Pulmonary artery endothelial cell (primary cell): Measurements from ENCODE around the gene NISCH. TPM values are rescaled to one million over a fixed set of nuclear protein-coding genes. Genes with fewer than 3 reads are reported as not detected.

ENCODE experiments used
- DNase-seq: peaks from one replicate; pipeline ENCODE4 v3.0.0-alpha.2; 2011; ENCODE audit warnings: low read depth, low spot score
- total RNA-seq: library from RNA; depleted of rRNA; stranded (reverse); fragments of >200 nt; gene quantifications from 2 replicates; pipeline ENCODE4 v1.2.3, GENCODE V29; 2014

The NISCH gene
- total RNA-seq, 1 donor from 2014 or later = 57.2 TPM

GRCh38 chr3:52435246-52436101, 19.9 kb upstream of the NISCH start:
- no peak for DNase-seq

- no peak for DNase-seq
Observed at GRCh38 chr3:52436500-52437149, 18.8 kb upstream of the NISCH start.

DNA sequence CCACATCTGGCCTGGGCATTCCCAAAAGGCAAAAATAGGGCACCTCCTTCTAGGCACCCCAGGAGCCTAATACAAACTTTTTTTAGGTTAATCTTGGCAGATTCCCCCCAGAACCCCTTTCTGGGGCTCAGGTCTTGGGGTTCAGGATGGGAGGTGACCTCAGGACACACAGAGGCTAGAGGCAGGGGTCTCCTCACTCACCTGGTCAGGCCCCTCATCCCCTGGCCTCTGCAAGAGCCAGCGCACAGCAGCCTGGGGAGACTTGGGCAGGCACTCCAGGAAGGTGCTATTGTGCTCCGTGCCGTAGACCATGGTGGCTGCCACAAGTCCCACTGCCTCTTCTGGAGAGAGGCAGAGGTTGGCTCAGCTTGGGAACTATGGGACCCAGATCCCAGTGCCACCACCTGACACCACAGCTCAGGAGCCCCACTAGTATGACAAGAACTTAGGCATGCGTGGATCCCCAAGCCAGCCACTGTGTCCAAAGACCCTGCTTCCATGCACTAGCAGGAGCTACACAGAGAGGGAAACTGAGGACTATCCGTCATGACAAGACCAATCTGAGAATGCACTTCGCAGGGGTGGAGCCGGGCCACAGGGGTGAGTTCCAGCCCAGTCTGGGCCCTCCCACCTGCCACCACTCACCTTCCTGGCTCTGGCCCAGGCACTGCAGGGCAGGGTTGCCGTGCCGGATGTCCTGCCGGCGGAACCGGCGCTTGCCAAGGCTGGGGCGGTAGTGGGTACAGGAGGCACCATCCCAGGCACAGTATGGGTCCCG, 17.9 kb upstream of the NISCH start:
- DNase-seq = no peak

DNA sequence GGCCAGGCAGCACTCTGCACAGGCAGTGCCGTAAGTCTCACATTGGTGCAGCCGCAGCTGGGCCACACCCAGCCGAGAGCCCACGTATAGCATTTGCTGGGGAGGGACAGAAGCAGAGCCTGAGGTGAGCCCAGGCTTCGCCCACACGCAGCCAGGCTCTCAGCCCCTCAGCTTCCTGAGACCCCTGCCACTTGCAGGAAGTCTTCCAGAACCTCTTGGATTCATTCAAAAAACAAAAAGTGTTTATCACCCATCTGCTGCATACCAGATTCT, 17.4 kb upstream of the NISCH start:
- no peak for DNase-seq

- no peak for DNase-seq
Observed at GRCh38 chr3:52438579-52439425, 16.6 kb upstream of the NISCH start.

DNA sequence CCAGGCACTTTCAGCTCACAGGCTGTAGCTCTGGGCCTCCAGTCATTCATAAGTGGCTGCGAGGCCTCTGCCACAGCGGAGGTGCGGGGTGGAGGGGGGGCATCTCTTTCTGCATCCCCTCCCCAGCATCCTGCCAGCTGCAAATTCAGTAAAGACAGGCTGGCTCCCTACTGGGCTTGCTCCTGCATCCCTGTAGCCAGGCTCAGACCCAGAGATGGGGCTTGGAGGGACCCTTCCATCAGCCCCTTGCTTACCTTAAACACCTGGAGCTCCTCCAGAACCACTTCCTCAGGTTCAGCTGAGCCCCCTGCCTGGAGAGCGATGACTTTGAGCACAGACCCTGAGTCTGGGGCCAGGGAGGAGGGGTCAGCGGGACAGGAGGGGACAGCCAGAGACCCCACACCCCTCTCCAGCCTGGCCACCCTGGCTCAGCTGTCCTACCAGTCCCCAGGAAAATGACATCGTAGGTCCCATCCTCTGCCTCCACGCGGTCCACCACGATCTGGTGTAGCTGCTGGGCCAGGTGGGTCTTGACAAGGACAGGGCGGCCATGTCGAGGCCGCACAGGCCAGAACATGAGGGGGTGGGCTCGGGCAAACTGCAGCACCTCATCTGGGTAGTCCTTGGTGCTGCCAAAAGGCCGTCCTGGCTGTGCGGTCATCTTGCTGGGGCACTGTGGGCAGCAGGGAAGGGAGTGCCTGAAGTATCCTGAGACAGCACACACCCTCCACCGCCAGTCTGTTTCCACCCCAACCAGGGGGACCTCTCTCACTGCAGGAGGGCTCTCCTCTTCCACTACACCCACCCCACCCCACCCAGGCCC, 15.8 kb upstream of the NISCH start:
- no peak for DNase-seq

DNA sequence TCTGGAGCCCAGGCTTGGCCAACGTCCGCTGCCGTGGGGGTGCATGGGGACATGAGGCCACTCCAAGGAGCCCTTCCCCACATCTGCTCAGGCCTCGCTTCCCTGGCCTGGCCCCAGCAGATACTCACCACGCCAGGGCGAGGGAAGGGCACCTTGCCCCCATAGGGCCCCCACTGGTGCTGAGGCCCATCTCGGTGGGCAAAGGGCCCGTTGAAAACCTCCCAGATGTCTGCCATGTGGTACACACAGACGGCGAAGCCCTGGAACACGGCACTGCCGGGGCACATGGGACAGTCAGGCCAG, 15.2 kb upstream of the NISCH start:
- no peak for DNase-seq

DNA sequence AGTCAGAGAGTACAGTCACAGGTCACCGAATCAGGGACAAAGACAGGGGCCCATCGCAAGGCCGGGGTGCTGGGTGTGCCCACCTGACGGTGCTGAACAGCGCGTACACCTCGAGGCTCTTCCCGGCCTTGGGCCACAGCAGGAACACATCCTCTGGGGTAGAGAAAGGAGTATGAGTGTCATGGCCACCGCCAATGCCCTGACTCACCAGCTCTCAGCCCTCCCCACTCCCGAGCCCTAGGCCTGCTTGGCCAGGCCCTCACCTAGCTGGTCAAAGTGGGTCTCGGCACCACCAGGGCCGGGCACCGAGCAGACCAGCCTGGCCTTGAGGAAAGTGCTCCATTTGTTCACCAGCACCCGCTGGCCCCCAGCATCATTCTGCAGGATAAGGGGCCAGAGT, 14.7 kb upstream of the NISCH start:
- no peak for DNase-seq

DNA sequence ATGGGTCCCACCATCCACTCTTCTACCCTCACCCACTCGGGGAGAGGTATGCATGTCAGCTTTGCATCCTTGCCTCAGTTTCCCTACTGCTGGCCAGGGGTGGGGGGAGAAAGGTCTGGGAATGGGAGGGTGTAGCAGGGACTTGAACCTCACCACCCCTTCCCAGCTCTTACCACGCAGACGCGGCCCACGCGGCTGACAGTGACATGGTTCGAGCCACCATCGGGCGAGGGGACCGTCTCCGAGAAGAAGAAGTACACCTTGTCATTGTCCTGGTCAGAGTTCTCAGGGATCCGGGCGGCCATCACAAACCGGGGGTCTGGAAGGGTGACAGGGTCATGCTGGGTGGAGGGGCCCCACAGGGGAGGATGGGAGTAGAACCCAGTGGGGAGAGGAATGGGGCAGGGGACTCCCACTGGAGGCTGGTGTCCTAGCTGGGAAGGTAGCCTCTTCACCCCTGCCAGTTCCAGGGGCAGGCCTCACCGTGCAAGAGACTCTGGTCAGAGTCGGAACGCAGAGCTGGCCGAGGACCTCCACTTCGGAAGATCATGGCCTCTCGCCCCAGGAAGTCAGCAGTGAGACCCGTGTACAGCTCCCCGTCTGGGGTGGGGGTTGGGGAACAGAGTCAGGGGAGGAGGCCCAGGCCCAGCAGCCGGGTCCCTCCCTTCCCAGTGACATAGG, 14.2 kb upstream of the NISCH start:
- no peak for DNase-seq

- no peak for DNase-seq
Observed at GRCh38 chr3:52441772-52442332, 13.6 kb upstream of the NISCH start.

GRCh38 chr3:52442409-52443267, 12.8 kb upstream of the NISCH start:
- no peak for DNase-seq

DNA sequence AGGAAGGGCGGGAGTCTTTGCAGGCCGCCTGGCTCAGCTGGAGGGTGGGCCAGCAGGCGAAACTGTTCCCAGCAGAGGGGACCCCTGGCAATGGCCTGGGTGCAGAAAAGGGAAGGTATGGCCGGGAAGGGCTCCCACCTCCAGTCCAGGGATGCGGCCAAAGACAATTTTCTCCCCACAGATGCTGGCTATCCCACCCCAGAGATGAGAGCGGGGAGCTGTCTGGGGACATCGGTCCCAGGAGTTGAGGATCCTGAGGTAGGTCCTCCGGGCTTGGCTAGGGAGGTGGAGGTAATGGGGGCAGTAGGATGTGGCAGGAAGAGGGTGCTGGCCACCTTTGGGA, 12.2 kb upstream of the NISCH start:
- no peak for DNase-seq

DNA sequence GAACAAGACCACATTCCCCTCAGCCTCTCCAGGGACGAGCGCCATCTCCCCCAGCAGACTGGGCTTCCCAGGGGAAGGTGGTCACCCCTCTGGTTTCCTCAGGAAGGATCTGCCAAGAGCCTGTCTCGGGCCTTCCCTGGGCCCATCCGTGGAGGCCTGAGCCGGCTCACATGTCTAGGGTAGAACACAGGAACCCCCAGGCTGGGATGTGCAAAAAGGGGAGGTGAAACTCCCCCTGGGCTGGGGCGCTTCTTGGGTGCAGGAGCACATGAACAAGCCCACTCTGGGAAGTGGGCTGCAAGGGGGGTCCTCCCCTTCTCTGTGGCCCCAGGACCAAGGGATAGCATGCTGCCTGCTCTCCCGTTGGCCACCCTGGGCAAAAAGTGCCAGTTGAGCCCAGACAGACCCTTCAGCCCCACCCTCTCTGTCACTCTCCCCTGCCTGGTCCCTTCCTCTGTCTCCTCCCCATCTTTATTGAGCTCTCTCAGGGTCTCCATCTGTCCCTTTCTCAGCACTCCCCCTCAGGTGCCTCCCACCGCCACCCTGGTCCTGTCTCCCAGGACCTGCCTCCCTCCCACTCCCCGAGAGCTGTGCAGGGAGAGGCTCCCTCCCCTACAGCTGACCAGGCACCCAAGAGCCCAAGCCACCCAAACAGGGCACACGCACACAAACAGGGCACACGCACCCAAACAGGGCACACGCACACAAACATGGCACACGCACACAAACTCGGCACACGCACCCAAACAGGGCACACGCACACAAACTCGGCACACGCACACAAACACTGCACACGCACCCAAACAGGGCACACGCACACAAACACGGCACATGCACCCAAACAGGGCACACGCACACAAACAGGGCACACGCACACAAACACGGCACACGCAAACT, 11.4 kb upstream of the NISCH start:
- no peak for DNase-seq

GRCh38 chr3:52444860-52445793, 10.3 kb upstream of the NISCH start, which contains the start of gene SEMA3G:
Gene SEMA3G, minus strand, starts transcription at chr3:52445103. Its CDS starts 76 bp downstream, at chr3:52445027.
- DNase-seq = no peak

DNA sequence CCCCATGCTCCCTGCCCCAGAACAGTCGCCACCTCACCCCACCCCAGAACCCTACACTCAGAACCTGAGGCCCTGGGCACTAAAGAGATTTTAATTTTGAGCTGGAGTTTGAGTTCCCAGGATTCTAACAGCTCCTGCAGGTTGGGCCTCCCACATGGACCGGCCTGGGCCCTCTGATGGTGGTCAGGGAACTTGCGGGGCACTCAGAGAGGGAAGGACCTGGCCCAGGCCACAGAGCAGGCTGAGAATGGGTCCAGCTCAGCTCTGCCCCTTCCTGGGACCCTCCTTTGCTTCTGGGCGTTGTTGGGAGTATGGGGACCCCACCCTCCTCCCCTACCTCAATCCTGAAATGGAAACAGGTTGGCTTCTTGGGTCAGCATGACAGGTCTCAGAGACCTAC, 9.4 kb upstream of the NISCH start:
- no peak for DNase-seq

DNA sequence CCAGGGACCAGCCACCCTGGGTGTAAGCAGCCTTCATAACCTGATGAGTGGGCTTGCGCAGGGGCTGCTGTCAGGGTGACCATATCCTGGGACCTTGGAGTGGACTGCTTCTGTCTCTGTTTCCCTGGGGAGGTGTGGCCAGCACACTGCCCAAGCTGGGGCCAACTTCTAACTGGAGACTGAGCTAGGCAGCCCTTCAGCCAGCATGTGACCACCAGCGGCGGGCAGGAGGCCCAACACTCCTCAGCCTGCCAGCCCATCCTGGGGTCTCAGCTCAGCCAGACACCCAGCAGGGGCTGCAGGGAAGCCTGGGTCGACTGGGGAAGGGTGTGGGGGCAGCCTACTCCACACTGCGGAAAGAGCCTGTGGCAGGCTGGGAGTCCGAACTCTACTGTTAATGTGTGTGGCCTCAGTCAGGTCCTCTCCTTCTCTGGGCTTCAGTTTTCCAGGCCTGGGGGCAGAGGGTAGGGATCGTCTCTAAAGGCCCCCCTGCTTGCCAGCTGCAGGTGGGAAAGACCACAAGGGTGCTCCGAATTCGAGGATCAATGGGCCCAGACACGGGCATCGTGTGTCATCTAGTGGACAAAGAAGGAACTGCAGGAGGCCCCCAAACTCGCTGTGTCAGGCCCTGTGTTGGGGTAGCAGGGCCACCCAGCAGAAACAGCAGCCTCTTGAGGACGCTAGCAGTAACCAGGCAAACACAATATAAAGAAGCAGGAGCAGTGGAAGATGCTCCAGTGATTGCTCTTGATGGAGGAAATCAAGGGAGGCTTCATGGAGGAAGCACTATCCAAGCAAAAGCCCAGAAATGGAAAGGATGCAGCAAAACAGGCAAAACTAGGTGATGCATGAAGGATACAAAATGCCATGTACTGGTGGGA, 8.5 kb upstream of the NISCH start:
- no peak for DNase-seq
